Fibroblast of the aortic adventitia (primary cell): ENCODE results near the gene DYNC2H1. TPM values are rescaled to one million over a fixed set of nuclear protein-coding genes. Genes with fewer than 3 reads are reported as not detected.

Source experiments
- DNase-seq: peaks from one replicate; pipeline ENCODE4 v3.0.0-alpha.2; 2010; ENCODE audit warnings: low read depth
- H3K4me3 ChIP-seq: 2 replicates; pipeline ENCODE4 v1.5.1; 2011; ENCODE audit warnings: low read depth, mild to moderate bottlenecking, control low read depth, low read length, moderate library complexity
- total RNA-seq: library from RNA; depleted of rRNA; stranded (reverse); fragments of >200 nt; gene quantifications from 2 replicates; pipeline ENCODE4 v1.2.3, GENCODE V29; 2012; ENCODE audit warnings: low replicate concordance
- TF ChIP-seq, protein P1 (sequence below): IDR thresholded peaks from 2 replicates; pipeline ENCODE4 v1.5.1; 2011; ENCODE audit warnings: mild to moderate bottlenecking, low read length, control low read depth, inconsistent platforms; ENCODE audit not compliant: insufficient read depth

Gene DYNC2H1
- total RNA-seq, 1 donor, result 74.0 TPM

DNA sequence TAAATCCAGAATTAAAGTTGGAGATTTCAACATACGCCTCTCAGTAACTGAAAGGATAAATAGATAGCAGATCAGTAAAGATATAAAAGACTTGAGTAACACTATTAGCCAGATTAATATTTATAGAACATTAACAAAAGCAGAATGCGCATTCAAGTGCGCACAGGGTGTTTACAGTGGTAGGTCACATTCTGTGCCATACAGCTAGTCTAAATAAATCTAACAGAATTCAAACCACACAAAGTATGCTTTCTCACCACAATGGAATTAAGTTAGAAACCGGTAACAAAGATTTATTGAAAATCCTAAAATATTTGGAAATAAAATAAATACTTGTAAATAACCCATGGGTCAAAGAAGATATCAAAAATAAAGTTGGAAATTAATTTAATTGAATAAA lies 341.0 kb downstream of the DYNC2H1 start:
- no peak overlapping the region for H3K4me3 ChIP-seq
- TF ChIP-seq, protein P1, sequence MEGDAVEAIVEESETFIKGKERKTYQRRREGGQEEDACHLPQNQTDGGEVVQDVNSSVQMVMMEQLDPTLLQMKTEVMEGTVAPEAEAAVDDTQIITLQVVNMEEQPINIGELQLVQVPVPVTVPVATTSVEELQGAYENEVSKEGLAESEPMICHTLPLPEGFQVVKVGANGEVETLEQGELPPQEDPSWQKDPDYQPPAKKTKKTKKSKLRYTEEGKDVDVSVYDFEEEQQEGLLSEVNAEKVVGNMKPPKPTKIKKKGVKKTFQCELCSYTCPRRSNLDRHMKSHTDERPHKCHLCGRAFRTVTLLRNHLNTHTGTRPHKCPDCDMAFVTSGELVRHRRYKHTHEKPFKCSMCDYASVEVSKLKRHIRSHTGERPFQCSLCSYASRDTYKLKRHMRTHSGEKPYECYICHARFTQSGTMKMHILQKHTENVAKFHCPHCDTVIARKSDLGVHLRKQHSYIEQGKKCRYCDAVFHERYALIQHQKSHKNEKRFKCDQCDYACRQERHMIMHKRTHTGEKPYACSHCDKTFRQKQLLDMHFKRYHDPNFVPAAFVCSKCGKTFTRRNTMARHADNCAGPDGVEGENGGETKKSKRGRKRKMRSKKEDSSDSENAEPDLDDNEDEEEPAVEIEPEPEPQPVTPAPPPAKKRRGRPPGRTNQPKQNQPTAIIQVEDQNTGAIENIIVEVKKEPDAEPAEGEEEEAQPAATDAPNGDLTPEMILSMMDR, result no peak
- DNase-seq, result no peak

DNA sequence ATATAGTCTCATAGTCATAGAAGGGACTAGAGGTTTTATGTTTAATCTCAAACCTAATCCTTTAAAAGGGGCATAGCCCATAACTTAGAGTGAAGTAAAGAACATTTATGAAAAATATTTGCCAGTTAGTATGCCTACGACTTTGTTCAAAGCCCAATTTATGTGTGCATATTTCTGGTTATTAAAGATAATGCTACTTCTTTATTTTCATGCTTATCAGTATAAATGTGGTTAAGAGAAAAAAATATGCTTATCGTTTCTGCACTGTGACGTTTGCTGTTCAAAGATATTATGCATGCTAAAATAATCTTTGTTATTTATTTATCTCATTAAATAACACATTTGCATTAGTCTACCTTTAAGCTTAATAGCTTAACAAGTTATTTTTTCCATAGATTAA lies 343.9 kb downstream of the DYNC2H1 start:
- H3K4me3 ChIP-seq, result no peak overlapping the region
- TF ChIP-seq, protein P1, result no peak
- DNase-seq, result no peak

DNA sequence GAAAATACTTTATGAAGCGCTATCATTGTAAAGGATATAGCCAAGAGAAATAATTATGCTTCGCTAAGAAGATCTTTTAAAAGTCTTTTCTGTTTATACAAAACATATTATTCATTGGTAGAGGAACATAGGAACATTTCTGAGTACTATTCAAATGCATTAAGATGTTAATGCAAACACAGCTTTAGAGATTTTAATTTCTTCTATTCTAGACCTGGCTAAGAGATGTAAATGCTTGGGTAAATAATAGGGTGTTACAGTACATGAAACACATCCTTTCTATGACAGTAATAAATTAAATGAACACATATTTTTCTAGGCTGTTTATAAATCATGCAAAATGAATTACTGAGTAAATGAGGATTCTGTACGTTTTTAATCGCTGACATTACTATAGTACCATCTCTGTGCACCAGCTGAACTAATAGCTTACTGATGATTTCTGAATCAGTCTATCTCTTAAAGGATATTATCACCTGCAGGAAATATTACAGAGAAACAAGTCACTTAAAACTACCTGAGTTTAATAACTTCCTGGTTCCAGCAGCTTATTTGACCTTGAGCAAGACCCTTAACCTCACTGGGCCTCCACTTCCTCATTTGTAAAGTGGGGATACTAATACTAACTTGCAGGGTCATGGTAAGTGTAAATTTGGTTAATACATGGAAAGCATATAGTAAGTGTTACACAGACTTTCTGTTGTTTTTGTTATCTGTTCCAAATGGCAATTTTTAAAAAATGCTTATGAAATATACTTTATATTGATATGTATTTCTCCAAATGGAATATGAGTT lies 344.9 kb downstream of the DYNC2H1 start:
- no peak for DNase-seq
- TF ChIP-seq, protein P1, result no peak
- H3K4me3 ChIP-seq, result no peak overlapping the region

DNA sequence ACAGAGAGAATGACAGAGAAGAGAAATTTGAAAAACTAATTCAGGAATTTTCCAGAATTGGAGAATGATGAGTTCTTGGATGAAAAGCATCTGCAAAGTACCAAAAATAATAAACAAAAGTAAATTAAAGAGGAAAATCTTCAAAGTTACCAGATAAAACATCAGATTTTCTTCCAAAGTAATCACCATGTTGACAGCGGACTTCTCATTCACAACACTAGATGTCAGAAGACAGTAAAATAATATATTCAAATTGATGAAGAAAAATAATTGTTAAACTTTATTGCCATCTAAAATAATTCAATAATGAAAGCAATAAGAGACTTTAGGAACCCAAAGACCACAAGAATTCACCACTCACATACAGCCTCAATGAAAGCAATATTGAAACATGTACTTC lies 355.2 kb downstream of the DYNC2H1 start:
- no peak for DNase-seq
- TF ChIP-seq, protein P1, result no peak
- H3K4me3 ChIP-seq, result no peak overlapping the region

DNA sequence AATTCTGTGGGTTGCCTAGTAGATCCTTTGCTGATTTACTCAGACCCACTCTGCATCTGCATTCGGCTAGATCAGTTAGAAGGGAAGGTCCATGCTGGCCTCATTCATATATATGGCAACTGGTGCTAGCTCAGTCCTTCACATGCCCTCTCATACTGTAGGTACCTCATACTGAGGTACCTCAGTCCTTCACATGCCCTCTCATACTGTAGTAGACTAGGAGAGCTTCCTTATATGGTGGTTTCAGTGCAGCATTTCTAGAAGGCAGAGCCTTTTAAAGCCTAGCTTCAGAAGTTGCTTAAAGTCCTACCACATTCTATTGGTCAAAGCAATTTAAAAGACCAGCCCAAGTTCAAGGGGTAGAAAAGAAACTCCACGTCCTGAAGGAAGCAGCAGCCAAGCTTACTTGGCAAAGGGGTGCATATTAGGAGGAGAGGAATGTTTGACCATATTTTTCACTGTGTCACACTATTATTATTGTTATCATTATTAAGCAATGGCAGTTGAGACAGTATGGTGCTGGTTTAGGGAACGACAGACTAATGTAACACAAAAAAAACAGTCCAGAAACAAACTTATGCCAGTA lies 356.4 kb downstream of the DYNC2H1 start:
- TF ChIP-seq, protein P1, result no peak
- DNase-seq, result peak; percentile 61
- H3K4me3 ChIP-seq, result no peak overlapping the region

DNA sequence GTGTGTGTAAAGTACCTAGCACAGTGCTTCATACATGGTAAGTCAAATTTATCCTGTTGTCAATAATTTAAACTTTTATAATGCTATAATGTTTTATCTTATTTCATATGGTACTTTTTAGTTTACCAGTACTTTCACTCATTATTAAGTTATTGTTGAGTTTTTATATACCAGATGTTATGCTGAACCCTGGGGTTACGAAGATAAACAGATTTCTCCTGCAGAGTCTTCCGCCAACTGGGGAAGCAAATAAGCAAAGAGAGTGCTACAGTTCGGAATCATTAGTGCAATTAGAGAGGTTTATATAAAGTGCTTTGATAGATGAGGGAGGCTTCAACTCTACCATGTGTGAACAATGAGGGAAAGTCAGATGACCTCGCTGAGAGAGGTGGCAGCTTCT lies 362.3 kb downstream of the DYNC2H1 start:
- TF ChIP-seq, protein P1, result no peak
- no peak overlapping the region for H3K4me3 ChIP-seq
- DNase-seq, result no peak
